GM12801 (cell line): ENCODE results near the gene GNGT2.

Experiments
- TF ChIP-seq, protein P1 (sequence below): IDR thresholded peaks from one replicate; pipeline ENCODE4 v1.5.1; 2011; ENCODE audit warnings: control low read depth; ENCODE audit not compliant: insufficient read length; ENCODE audit errors: extremely low read depth

Gene GNGT2

DNA sequence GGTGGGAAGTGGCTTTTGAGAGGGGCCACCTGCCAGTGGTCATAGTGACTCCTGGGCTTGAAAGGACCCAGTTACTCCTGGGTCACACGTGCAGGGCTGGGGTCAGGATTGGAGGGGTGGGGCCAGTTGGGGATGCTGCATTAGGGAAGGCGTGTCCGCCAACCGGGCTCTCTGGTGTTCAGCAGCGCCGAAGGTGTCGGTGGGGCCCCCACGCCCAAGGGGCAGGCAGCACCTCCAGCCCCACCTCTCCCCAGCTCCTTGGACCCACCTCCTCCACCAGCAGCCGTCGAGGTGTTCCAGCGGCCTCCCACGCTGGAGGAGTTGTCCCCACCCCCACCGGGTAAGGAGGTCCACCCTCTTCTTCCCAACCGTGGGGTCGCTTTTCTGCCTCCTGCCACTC lies 9.6 kb upstream of the GNGT2 start:
- TF ChIP-seq, protein P1, sequence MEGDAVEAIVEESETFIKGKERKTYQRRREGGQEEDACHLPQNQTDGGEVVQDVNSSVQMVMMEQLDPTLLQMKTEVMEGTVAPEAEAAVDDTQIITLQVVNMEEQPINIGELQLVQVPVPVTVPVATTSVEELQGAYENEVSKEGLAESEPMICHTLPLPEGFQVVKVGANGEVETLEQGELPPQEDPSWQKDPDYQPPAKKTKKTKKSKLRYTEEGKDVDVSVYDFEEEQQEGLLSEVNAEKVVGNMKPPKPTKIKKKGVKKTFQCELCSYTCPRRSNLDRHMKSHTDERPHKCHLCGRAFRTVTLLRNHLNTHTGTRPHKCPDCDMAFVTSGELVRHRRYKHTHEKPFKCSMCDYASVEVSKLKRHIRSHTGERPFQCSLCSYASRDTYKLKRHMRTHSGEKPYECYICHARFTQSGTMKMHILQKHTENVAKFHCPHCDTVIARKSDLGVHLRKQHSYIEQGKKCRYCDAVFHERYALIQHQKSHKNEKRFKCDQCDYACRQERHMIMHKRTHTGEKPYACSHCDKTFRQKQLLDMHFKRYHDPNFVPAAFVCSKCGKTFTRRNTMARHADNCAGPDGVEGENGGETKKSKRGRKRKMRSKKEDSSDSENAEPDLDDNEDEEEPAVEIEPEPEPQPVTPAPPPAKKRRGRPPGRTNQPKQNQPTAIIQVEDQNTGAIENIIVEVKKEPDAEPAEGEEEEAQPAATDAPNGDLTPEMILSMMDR = no peak

DNA sequence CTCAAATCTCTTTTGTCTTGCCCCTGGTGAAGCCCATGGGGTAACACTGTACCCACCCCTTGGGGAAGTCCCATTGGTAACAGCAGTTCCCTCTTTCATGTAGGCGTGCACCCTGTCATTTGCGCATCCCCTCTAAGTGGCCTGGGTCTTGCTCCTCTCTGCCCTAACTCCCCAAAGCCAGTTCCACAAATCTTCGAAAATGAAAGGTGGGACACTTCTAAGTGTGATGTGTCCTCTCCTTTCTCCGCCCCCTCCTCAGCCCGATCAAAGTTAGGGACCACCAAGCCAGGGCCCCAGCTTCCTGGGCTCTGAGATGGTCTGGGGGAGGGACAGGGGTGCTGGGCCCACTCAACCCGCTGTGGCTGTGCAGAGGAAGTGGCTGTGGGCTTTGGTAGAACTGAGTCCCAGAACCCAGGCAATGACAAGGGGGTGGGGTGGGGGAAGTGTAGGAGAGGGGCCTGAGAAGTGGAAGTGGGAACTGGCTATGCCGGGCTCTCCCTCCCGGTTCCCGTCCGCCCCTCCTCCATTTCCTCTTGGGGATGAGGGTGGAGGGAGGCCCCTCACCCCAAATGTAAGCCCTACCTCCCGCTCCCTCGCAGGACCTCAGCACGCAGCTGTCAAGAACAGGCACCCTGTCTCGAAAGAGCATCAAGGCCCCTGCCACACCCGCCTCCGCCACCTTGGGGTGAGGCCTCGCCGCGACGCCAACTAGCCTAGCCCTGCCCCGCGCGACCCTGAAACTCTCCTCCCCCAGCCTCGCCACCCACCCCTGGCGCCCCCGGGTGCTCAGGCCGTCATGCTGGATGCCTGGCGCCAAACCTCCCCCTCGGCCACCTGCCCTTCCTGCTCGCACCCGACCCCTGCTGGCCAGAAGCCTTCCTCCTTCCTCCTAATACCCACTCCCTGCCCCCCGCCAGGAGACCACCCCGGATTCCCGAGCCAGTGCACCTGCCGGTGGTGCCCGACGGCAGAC lies 8.9 kb upstream of the GNGT2 start:
- TF ChIP-seq, protein P1 = no peak

DNA sequence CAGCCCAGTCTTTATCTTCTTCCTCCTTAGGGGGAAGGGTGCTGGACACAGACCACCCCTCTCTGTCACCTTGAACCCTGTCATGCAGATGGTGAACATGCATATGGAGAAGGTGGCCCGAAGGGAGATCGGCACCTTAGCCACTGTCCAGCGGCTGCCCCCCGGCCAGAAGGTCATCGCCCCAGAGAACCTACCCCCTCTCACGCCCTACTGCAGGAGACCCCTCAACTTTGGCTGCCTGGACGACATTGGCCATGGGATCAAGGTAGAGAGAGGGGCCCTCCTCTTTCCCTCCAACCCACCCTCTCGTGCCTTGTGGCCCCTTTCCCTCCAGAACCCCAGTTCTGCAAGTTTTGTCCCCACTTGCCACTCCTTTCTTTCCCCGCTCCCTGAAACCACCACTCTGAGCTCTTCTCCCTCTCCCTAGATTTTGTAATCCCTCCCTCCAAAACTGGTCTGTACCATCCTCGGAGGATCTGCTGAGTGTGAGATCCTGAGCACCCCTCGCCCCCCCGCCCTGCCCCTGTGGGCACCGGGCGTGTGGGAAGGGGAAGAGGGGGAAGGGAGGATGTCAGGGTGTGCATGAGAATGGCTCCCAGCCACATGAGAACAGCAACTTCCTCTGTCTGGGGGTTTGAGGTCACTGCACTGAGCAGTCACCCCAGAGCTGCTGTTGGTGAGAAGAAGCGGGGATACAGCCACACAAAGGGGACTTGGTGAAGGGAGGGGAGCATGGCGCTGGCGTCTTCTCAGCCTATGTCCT lies 7.5 kb upstream of the GNGT2 start:
- TF ChIP-seq, protein P1 = no peak

DNA sequence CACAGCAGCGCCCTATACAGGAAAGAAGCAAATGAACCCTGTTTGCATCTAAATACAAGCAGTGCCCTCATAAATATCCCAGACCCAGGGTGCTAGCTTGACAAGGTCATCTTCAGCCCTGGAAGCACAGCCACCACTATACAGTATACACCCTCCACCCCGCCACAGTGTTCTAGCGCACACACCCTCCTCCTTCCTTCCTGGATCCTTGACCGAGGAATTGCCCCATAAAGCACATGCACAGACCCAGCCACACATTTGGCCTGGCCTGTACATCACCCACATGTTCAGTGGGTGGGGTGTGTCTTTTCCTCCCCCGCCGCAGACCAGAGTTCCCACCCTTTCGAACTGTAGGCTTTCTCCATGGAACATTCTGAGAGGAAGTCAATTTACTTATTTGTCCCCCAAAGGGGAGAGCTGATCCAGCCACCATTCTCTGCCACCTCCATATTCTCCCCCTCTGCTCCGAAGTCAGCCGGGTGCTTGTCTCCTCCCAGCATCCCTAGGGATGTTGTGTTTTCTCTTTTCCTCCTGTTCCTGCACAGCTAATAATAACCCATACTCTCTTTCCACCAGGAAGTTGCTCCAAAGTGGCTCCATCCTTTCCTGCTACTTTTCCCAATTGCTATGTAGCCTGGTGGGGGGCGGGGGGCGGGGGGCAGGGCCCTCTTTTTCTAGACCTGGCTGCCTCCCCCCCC lies 6.7 kb upstream of the GNGT2 start:
- TF ChIP-seq, protein P1 = no peak

DNA sequence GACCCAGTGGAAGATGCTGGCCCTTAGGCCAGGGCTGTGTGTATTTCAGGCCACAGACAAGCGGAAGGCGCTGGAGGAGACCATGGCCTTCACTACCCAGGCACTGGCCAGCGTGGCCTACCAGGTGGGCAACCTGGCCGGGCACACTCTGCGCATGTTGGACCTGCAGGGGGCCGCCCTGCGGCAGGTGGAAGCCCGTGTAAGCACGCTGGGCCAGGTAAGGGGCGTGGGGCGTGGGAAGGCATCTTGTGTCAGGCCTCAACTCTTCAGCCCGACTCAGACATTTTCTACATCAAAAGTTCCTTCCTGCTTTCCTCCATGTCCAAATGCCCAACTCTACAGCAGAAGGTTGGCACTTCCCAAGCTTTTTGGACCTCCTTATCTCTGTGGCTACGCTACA lies 6.1 kb upstream of the GNGT2 start:
- TF ChIP-seq, protein P1 = no peak

DNA sequence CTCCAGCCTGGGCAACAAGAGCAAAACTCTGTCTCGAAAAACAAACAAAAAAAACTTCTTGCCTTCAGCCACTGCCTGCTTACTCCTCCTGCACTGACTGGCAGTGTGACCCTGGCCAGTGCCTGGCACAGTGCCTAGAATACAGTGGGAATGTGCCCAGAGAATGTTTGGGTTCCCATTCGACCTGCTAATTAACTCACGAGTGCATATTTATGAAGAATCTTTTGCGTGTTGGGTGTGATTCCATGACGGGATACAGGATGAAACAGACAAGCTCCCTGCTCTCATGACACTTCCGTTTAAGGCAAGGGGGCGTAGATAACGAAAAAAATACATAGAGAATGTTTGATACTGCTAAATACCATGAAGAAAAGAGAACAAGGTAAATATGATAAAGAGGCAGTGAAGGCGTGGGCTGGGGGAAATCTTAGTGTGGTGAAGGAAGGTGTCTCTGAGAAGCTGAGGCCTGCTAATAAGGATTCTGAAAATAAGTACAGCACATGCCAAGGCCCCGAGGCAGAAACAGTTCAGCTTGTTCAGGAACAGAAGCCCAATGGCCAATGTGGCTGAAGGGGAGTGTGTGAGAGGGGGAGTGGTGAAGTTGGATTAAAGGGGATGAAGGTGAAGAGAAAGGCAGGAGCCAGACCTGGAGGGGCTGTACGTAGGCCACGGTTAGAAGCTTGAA lies 4.4 kb upstream of the GNGT2 start:
- TF ChIP-seq, protein P1 = no peak
